GM19238 (cell line): ENCODE data around the gene ZBTB1.

Source experiments
- DNase-seq: peaks from one replicate; pipeline ENCODE4 v3.0.0; 2011; ENCODE audit warnings: low spot score; ENCODE audit not compliant: insufficient read length

The ZBTB1 gene

GRCh38 chr14:64504310-64504896 is at the start of gene ZBTB1:
TSS of gene ZBTB1 (plus strand) at chr14:64504770. CDS start at chr14:64521505, 16,735 bp downstream.
- peak; percentile 47 for DNase-seq

GRCh38 chr14:64459405-64460136 is 45.0 kb upstream of the ZBTB1 start:
- no peak for DNase-seq

GRCh38 chr14:64461221-64461620 is 43.3 kb upstream of the ZBTB1 start:
- DNase-seq: no peak

- no peak for DNase-seq
Measured at GRCh38 chr14:64463195-64463594, 41.4 kb upstream of the ZBTB1 start.

GRCh38 chr14:64463873-64464272 is 40.7 kb upstream of the ZBTB1 start:
- DNase-seq: no peak

GRCh38 chr14:64464651-64465050 is 39.9 kb upstream of the ZBTB1 start:
- no peak for DNase-seq

GRCh38 chr14:64465191-64465822 is 39.3 kb upstream of the ZBTB1 start, which contains the start of gene AKAP5:
TSS of gene AKAP5 (plus strand) at chr14:64465499. CDS start at chr14:64468395, 2,896 bp downstream.
- DNase-seq: peak; percentile 59

GRCh38 chr14:64465831-64466554 is 38.6 kb upstream of the ZBTB1 start:
- DNase-seq: no peak

GRCh38 chr14:64467101-64467500 is 37.5 kb upstream of the ZBTB1 start:
- no peak for DNase-seq

- DNase-seq: no peak
Measured at GRCh38 chr14:64467566-64467965, 37.0 kb upstream of the ZBTB1 start.

GRCh38 chr14:64468451-64468850 is 36.1 kb upstream of the ZBTB1 start:
- no peak for DNase-seq

GRCh38 chr14:64474041-64474440 is 30.5 kb upstream of the ZBTB1 start:
- DNase-seq: no peak

- no peak for DNase-seq
Measured at GRCh38 chr14:64474698-64475097, 29.9 kb upstream of the ZBTB1 start.

- no peak for DNase-seq
Measured at GRCh38 chr14:64475585-64476273, 28.8 kb upstream of the ZBTB1 start.

- DNase-seq: no peak
Measured at GRCh38 chr14:64476438-64476837, 28.1 kb upstream of the ZBTB1 start.

- DNase-seq: no peak
Measured at GRCh38 chr14:64478634-64479250, 25.8 kb upstream of the ZBTB1 start.

- no peak for DNase-seq
Measured at GRCh38 chr14:64488590-64489099, 15.9 kb upstream of the ZBTB1 start.

- no peak for DNase-seq
Measured at GRCh38 chr14:64491637-64492036, 12.9 kb upstream of the ZBTB1 start.

GRCh38 chr14:64493455-64493854 is 11.1 kb upstream of the ZBTB1 start:
- DNase-seq: no peak

- no peak for DNase-seq
Measured at GRCh38 chr14:64495252-64495651, 9.3 kb upstream of the ZBTB1 start.

- DNase-seq: no peak
Measured at GRCh38 chr14:64496764-64497163, 7.8 kb upstream of the ZBTB1 start.
